ENCODE results near the gene DPYD.

- TF ChIP-seq POLR2A (IDR thresholded peaks at IDR 0.05; ENCODE audit: low read length) (no peak), GATA1 (IDR thresholded peaks at IDR 0.05; ENCODE audit: low read depth, low read length) (no peak)
Observed at GRCh38 chr1:97304366-97304765, 616.5 kb downstream of the DPYD start.
